SU-DHL-6 (cell line): ENCODE data around the gene MDM4.

Experiments
- CTCF ChIP-seq: fragments of 200-600 bp; sonication (generic); IDR thresholded peaks from one replicate; pipeline ENCODE4 v1.5.1; 2017; ENCODE audit warnings: antibody characterized with exemption, mild to moderate bottlenecking, low read length, moderate library complexity; ENCODE audit not compliant: insufficient read depth, poor library complexity, severe bottlenecking
- EZH2phosphoT487 ChIP-seq: fragments of 200-600 bp; sonication (generic), shearing (Covaris generic); conservative IDR thresholded peaks from 2 replicates; pipeline ENCODE4 v1.6.1; 2018; ENCODE audit warnings: mild to moderate bottlenecking, antibody characterized with exemption, low read length, moderate library complexity, mixed read lengths

GRCh38 chr1:204530932-204531331 lies 14.7 kb downstream of the MDM4 start:
- no peak for TF ChIP-seq CTCF
- no peak for TF ChIP-seq EZH2phosphoT487
